Astrocyte (in vitro differentiated cells and primary cell): ENCODE data around the gene MYCBP2.

Source experiments
- CTCF ChIP-seq: IDR thresholded peaks from 2 replicates; pipeline ENCODE4 v1.5.1; 2011; ENCODE audit warnings: low read depth, mild to moderate bottlenecking, inconsistent platforms, low read length, moderate library complexity; ENCODE audit not compliant: insufficient read depth
- EZH2 ChIP-seq: IDR thresholded peaks from 2 replicates; pipeline ENCODE4 v1.6.1; 2012; ENCODE audit warnings: mild to moderate bottlenecking, low read length, inconsistent platforms; ENCODE audit not compliant: insufficient read depth

GRCh38 chr13:77065461-77066147 lies 261.3 kb downstream of the MYCBP2 start:
- TF ChIP-seq CTCF (no peak), EZH2 (no peak)
